ENCODE data around the gene VIPR1. TPM values are rescaled to one million over a fixed set of nuclear protein-coding genes. Genes with fewer than 3 reads are reported as not detected.

VIPR1 gene
- total RNA-seq, 4 donors from 2014 or later, result 121 to 565 (median 254) TPM

DNA sequence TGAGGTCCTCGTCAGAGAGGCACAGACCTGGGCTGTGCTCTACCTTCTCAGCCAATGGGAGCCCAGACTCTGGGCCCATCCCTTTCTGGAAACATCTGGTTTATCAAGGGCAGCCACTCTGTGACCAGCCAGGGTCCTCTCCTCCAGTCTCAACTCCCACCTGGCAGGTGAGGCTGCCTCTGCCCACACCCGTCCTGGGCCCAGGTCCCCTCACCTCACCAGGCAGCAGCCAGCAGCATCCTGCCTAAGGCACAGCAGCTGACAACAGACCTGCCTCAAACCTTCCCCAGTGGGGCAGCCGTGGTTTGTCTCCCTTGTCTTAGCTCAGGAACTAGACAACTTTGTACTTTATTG, 8.7 kb upstream of the VIPR1 start:
- TF ChIP-seq EP300 (IDR thresholded peaks at IDR 0.05; ENCODE audit: low read depth) (no peak), POLR2AphosphoS5 (IDR thresholded peaks at IDR 0.05) (no peak), POLR2A (IDR thresholded peaks at IDR 0.05) (no peak)
- TF ChIP-seq, protein P1, sequence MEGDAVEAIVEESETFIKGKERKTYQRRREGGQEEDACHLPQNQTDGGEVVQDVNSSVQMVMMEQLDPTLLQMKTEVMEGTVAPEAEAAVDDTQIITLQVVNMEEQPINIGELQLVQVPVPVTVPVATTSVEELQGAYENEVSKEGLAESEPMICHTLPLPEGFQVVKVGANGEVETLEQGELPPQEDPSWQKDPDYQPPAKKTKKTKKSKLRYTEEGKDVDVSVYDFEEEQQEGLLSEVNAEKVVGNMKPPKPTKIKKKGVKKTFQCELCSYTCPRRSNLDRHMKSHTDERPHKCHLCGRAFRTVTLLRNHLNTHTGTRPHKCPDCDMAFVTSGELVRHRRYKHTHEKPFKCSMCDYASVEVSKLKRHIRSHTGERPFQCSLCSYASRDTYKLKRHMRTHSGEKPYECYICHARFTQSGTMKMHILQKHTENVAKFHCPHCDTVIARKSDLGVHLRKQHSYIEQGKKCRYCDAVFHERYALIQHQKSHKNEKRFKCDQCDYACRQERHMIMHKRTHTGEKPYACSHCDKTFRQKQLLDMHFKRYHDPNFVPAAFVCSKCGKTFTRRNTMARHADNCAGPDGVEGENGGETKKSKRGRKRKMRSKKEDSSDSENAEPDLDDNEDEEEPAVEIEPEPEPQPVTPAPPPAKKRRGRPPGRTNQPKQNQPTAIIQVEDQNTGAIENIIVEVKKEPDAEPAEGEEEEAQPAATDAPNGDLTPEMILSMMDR (IDR thresholded peaks at IDR 0.05), result no peak
- DNase-seq, result no peak
- intact Hi-C loops (cut with DNase I; ENCODE audit: low total_unique reads) (no loop called here), in situ Hi-C loops (cut with MboI; ENCODE audit: low pct_ligation_motif_present in 1 of 4, low pct_unique_long_range_greater_than_20kb in 1 of 4, low sequenced_read_pairs in 3 of 4) (no loop called here)
- Histone ChIP-seq H3K4me1 (peaks cover 0 to 27% (median 20%) of the 10 kb centered on the region in 4 donors), H3K36me3 (no peaks in the 10 kb centered on the region), H3K4me3 (no peak overlapping the region), H3K27ac (no peak overlapping the region), H3K9me3 (no peaks in the 10 kb centered on the region), H3K27me3 (peaks cover 19% of the 10 kb centered on the region)
- 87% methylated on average over 3 of the region's 3 CpGs; no CpG with 5 or more reads in 1 of the 2 donors for WGBS, 2 donors (ENCODE audit: low coverage in 1 of 2)

DNA sequence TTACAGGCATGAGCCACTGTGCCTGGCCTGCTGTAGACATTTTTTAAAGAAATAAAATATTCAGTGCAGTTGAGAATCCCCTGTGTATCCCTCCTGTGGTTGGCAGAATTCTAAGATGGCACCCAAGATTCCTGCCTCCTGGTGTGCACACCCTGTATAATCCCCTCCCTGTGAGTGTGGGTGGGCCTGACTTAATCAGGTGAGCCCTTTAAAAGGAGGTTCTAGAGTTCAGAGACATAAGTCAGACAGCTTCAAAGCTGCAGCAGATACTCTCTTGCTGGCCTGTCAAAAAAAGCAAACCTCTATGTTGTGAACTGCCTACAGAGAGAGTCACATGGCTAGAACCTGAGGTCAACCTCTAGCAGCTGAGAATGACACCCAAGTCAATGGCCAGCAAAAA, 7.0 kb upstream of the VIPR1 start:
- intact Hi-C loops (cut with DNase I; ENCODE audit: low total_unique reads) (no loop called here), in situ Hi-C loops (cut with MboI; ENCODE audit: low pct_ligation_motif_present in 1 of 4, low pct_unique_long_range_greater_than_20kb in 1 of 4, low sequenced_read_pairs in 3 of 4) (no loop called here)
- DNase-seq, result no peak
- Histone ChIP-seq H3K36me3 (no peaks in the 10 kb centered on the region), H3K4me3 (no peak overlapping the region), H3K27me3 (peaks cover 35% of the 10 kb centered on the region), H3K4me1 (peaks cover 0 to 21% (median 16%) of the 10 kb centered on the region in 4 donors), H3K27ac (no peak overlapping the region), H3K9me3 (no peaks in the 10 kb centered on the region)
- TF ChIP-seq POLR2A (IDR thresholded peaks at IDR 0.05) (no peak), EP300 (IDR thresholded peaks at IDR 0.05; ENCODE audit: low read depth) (no peak), POLR2AphosphoS5 (IDR thresholded peaks at IDR 0.05) (no peak)
- TF ChIP-seq, protein P1 (IDR thresholded peaks at IDR 0.05), result no peak

DNA sequence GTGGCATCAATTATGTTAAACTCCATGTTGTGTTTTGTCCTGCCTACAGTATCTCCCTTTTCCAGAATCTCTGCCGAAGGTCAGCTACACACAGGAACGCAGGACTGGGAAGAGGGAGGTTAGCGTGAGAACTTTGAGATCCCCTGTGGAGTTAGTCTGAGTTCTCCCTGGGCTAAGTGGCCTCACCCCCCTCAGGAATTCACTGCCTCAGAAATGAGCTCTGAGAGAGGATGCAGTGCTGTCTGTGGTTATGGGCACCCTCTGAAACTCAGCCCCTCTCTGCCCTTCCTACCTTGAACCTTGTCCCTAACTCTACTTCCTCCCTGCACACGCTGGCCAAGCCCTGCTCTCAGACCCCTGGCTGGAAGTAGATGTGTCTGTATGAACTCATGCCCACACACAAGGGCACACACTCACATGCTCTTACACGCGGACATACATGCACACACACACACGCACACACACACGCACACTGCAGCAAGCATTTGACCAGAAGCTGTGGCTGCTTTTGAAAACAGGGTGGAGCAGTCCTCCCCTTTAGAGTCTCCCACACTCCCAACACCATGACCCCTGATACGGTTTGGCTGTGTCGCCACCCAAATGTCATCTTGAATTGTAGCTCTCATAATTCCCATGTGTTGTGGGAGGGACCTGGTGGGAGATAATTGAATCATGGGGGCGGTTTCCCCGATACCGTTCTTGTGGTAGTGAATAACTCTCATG, 5.3 kb upstream of the VIPR1 start:
- H3K4me1 ChIP-seq, result peaks cover 3 to 33% (median 23%) of the 10 kb centered on the region in 4 donors
- H3K27me3 ChIP-seq, result peaks cover 53% of the 10 kb centered on the region
- no peaks in the 10 kb centered on the region for H3K9me3 ChIP-seq
- no peak overlapping the region for H3K4me3 ChIP-seq
- 43 to 88% methylated on average over 4 to 13 of the region's 13 CpGs for WGBS, 2 donors (ENCODE audit: low coverage in 1 of 2)
- no peak for DNase-seq
- no peaks in the 10 kb centered on the region for H3K36me3 ChIP-seq
- TF ChIP-seq, protein P1 (IDR thresholded peaks at IDR 0.05), result no peak
- TF ChIP-seq POLR2A (IDR thresholded peaks at IDR 0.05), result no peak
- TF ChIP-seq EP300 (IDR thresholded peaks at IDR 0.05; ENCODE audit: low read depth), result no peak
- no peak for TF ChIP-seq POLR2AphosphoS5 (IDR thresholded peaks at IDR 0.05)
- H3K27ac ChIP-seq, result peak overlapping the region in 1 of 4 donors; percentile 11
- intact Hi-C loops (cut with DNase I; ENCODE audit: low total_unique reads) (no loop called here), in situ Hi-C loops (cut with MboI; ENCODE audit: low pct_ligation_motif_present in 1 of 4, low pct_unique_long_range_greater_than_20kb in 1 of 4, low sequenced_read_pairs in 3 of 4) (no loop called here)

GRCh38 chr3:42498034-42498433, 4.4 kb upstream of the VIPR1 start:
- Histone ChIP-seq H3K4me1 (peaks cover 5 to 34% (median 28%) of the 10 kb centered on the region in 4 donors), H3K27ac (no peak overlapping the region), H3K27me3 (peaks cover 56% of the 10 kb centered on the region), H3K36me3 (no peaks in the 10 kb centered on the region), H3K9me3 (no peaks in the 10 kb centered on the region), H3K4me3 (no peak overlapping the region)
- intact Hi-C loops (cut with DNase I; ENCODE audit: low total_unique reads) (no loop called here), in situ Hi-C loops (cut with MboI; ENCODE audit: low pct_ligation_motif_present in 1 of 4, low pct_unique_long_range_greater_than_20kb in 1 of 4, low sequenced_read_pairs in 3 of 4) (no loop called here)
- 72% methylated on average over 1 of the region's 1 CpG; no CpG with 5 or more reads in 1 of the 2 donors for WGBS, 2 donors (ENCODE audit: low coverage in 1 of 2)
- no peak for DNase-seq
- TF ChIP-seq, protein P1 (IDR thresholded peaks at IDR 0.05), result no peak
- TF ChIP-seq POLR2AphosphoS5 (IDR thresholded peaks at IDR 0.05) (no peak), EP300 (IDR thresholded peaks at IDR 0.05; ENCODE audit: low read depth) (no peak), POLR2A (IDR thresholded peaks at IDR 0.05) (no peak)
